HG03066 (cell line): ENCODE measurements around the gene GHR.

Experiments
- ATAC-seq: cut with Tn5 transposase; IDR thresholded peaks from one replicate; pipeline ENCODE4 v1.9.1; 2021; ENCODE audit warnings: low read depth; ENCODE audit not compliant: unreplicated experiment

The GHR gene

GRCh38 chr5:42423285-42424165 is at the start of gene GHR:
GHR (plus strand) TSS chr5:42423439; CDS start chr5:42565875, 142,436 bp downstream.
- ATAC-seq, result no peak

GRCh38 chr5:42374679-42375273 is 48.5 kb upstream of the GHR start:
- no peak for ATAC-seq

- no peak for ATAC-seq
Measured at GRCh38 chr5:42377496-42377895, 45.7 kb upstream of the GHR start.

- no peak for ATAC-seq
Measured at GRCh38 chr5:42381973-42382372, 41.3 kb upstream of the GHR start.

GRCh38 chr5:42387563-42387962 is 35.7 kb upstream of the GHR start:
- ATAC-seq, result no peak

- no peak for ATAC-seq
Measured at GRCh38 chr5:42390115-42390514, 33.1 kb upstream of the GHR start.

GRCh38 chr5:42392917-42393316 is 30.3 kb upstream of the GHR start:
- no peak for ATAC-seq

GRCh38 chr5:42396111-42396510 is 27.1 kb upstream of the GHR start:
- ATAC-seq, result no peak

- ATAC-seq, result no peak
Measured at GRCh38 chr5:42397267-42397666, 26.0 kb upstream of the GHR start.

GRCh38 chr5:42399702-42400101 is 23.5 kb upstream of the GHR start:
- no peak for ATAC-seq

GRCh38 chr5:42400474-42400873 is 22.8 kb upstream of the GHR start:
- no peak for ATAC-seq

GRCh38 chr5:42403236-42403635 is 20.0 kb upstream of the GHR start:
- ATAC-seq, result no peak

GRCh38 chr5:42404366-42404765 is 18.9 kb upstream of the GHR start:
- ATAC-seq, result no peak

- ATAC-seq, result no peak
Measured at GRCh38 chr5:42419294-42419693, 3.9 kb upstream of the GHR start.

- no peak for ATAC-seq
Measured at GRCh38 chr5:42422656-42423280, 471 bp upstream of the GHR start.

- no peak for ATAC-seq
Measured at GRCh38 chr5:42426016-42426415, 2.8 kb downstream of the GHR start.

GRCh38 chr5:42429694-42430093 is 6.5 kb downstream of the GHR start:
- no peak for ATAC-seq

- ATAC-seq, result no peak
Measured at GRCh38 chr5:42434047-42434724, 10.9 kb downstream of the GHR start.

GRCh38 chr5:42436051-42436450 is 12.8 kb downstream of the GHR start:
- ATAC-seq, result no peak

- ATAC-seq, result no peak
Measured at GRCh38 chr5:42454216-42454995, 31.2 kb downstream of the GHR start.
